Right lobe of liver (tissue), 6 donors: ENCODE results near the gene PTEN. TPM values are rescaled to one million over a fixed set of nuclear protein-coding genes. Genes with fewer than 3 reads are reported as not detected.

Experiments used
- ATAC-seq, 4 donors: fragments of 200-7000 bp; cut with Tn5 transposase; one replicate each; pipeline ENCODE4 v1.9.1; 2020; ENCODE audit warnings: mild to moderate bottlenecking in 4 of 4, moderate library complexity in 4 of 4
- DNase-seq, 3 donors: peaks; one replicate each; pipeline ENCODE4 v3.0.0-alpha.2; 2020
- H3K27ac ChIP-seq, 3 donors: fragments of 200-600 bp; one replicate each; pipeline ENCODE4 v1.8.0; 2022
- H3K27me3 ChIP-seq, 2 donors: fragments of 200-600 bp; one replicate each; pipeline ENCODE4 v1.8.0; 2022
- H3K36me3 ChIP-seq, 4 donors: fragments of 200-600 bp; sonication (generic) in 1 of 4; one replicate each; pipeline versions ENCODE4 v1.5.1 to v1.8.0; 2017 to 2022; ENCODE audit warnings: control low read depth in 1 of 4
- H3K4me1 ChIP-seq, 4 donors: fragments of 200-600 bp; sonication (generic) in 1 of 4; one replicate each; pipeline versions ENCODE4 v1.5.1 to v1.8.0; 2017 to 2022; ENCODE audit warnings: control low read depth in 1 of 4
- H3K4me3 ChIP-seq, 3 donors: fragments of 200-600 bp; one replicate each; pipeline ENCODE4 v1.8.0; 2022
- H3K9me3 ChIP-seq, 4 donors: fragments of 200-600 bp; sonication (generic) in 1 of 4; one replicate each; pipeline versions ENCODE4 v1.5.1 to v1.8.0; 2017 to 2022; ENCODE audit warnings: control low read depth in 1 of 4
- CTCF ChIP-seq, 4 donors: fragments of 200-600 bp in 3 of 4; fragments of 450-650 bp in 1 of 4; IDR thresholded peaks; one replicate each; pipeline versions ENCODE4 v1.5.1 to v1.8.0; 2016 to 2022; ENCODE audit warnings: antibody characterized with exemption in 4 of 4, mild to moderate bottlenecking in 2 of 4
- POLR2A ChIP-seq: fragments of 450-650 bp; IDR thresholded peaks from one replicate; pipeline ENCODE4 v1.6.1; 2017; ENCODE audit warnings: antibody characterized with exemption, mild to moderate bottlenecking
- whole genome bisulfite sequencing: methylation state at CpG from one replicate; pipeline ENCODE4 v1.1.6; 2018; ENCODE audit warnings: low coverage, low lambda C conversion rate; ENCODE audit not compliant: insufficient coverage; ENCODE audit errors: missing lambda C conversion rate; 5-methylcytosine and 5-hydroxymethylcytosine counted together
- intact Hi-C, 2 donors: fragments of 100-400 bp; cut with DNase I; formaldehyde crosslinking; loops; one replicate each; pipeline versions ENCODE4 v1.11.2 to v1.14.1; 2022
- long read RNA-seq: library from polyadenylated mRNA; unstranded; transcript quantifications from one replicate; pipeline ENCODE4 v2.0.0, GENCODE V29; 2019
- total RNA-seq, 6 experiments: library from RNA; depleted of rRNA in 2 of 6; stranded (reverse); fragments of >200 nt in 2 of 6; fragmentation: NEBNext Ultra II Directional in 3 of 6; extraction: Animal tissue kit (Norgen Biotek cat#: 25700) in 3 of 6; gene quantifications; one replicate each; pipeline versions ENCODE4 v1.1.0 to v1.2.4, GENCODE V29; 2016 to 2023
- donor health status: DM: no; HTN: yes; CAD: no.
- donor health status: DM: no; HTN: no; CAD: no.
- donor health status: DM: no; HTN: no; CAD: no.
- donor health status: DM: no; HTN: yes; CAD: no.
- donor health status: DM: no; HTN: yes; CAD: no.

The PTEN gene
- total RNA-seq = 10 to 100 TPM; 37.5 to 73.7 (median 50.4) TPM
- long read RNA-seq, partial matches to known transcripts = 0 of 11 reads
- long read RNA-seq, other reads (novel, unspliced or antisense) = 11 of 11 reads

- Histone ChIP-seq H3K27ac (peak within 1 kb of the TSS; percentile 93 to 98 (median 97)), H3K4me3 (peak within 1 kb of the TSS; percentile 69 to 86 (median 70)), H3K4me1 (peaks cover 0 to 11% (median 5%) of the 10 kb centered on the region in 4 donors), H3K36me3 (no peaks in the 10 kb centered on the region), H3K27me3 (no peaks in the 10 kb centered on the region), H3K9me3 (no peaks in the 10 kb centered on the region)
- intact Hi-C loops = loop anchor here in 1 of 2 donors (10.0 kb wide), 1 partner anchor 252 kb away; no protein-coding TSS in a partner anchor
- peak; percentile 91 to 93 (median 92) for DNase-seq
- 0% methylated on average over 7 of the region's 89 CpGs for WGBS
- peak; percentile 53 to 70 (median 64) for ATAC-seq
- TF ChIP-seq CTCF (IDR thresholded peaks at IDR 0.05) = no peak
- TF ChIP-seq POLR2A = peak; percentile 95
Observed at GRCh38 chr10:87863053-87863943, at the start of gene PTEN, which contains the start of gene KLLN. TSS of gene PTEN (plus strand) at chr10:87863625. CDS start at chr10:87864470, 845 bp downstream. TSS of gene KLLN (minus strand) at chr10:87863533. CDS start at chr10:87862487, 1,046 bp downstream.

- H3K36me3 ChIP-seq = peaks cover 0 to 4% (median 0%) of the 10 kb centered on the region in 4 donors
Observed at GRCh38 chr10:87816163-87816897, 47.1 kb upstream of the PTEN start.

GRCh38 chr10:87816898-87817608 lies 46.4 kb upstream of the PTEN start:
- H3K4me3 ChIP-seq = peak overlapping the region; percentile 62 to 78 (median 74)
- intact Hi-C loops = no loop called here
- DNase-seq (no peak), ATAC-seq (no peak)
- H3K27me3 ChIP-seq = no peaks in the 10 kb centered on the region
- peaks cover 0 to 4% (median 0%) of the 10 kb centered on the region in 4 donors for H3K36me3 ChIP-seq
- peak overlapping the region in 2 of 3 donors; percentile 68 to 74 for H3K27ac ChIP-seq
- no peak for TF ChIP-seq POLR2A
- no peaks in the 10 kb centered on the region for H3K4me1 ChIP-seq
- H3K9me3 ChIP-seq = no peaks in the 10 kb centered on the region
- WGBS = 19% methylated on average over 10 of the region's 10 CpGs

More at GRCh38 chr10:87816163-87816897, 47.1 kb upstream of the PTEN start:
- WGBS = 62% methylated on average over 9 of the region's 9 CpGs
- Histone ChIP-seq H3K27ac (no peak overlapping the region), H3K4me3 (peak overlapping the region in 2 of 3 donors; percentile 74 to 78), H3K27me3 (no peaks in the 10 kb centered on the region), H3K9me3 (no peaks in the 10 kb centered on the region), H3K4me1 (no peaks in the 10 kb centered on the region)
- TF ChIP-seq CTCF (IDR thresholded peaks at IDR 0.05) = peak in 1 of 4 donors; percentile 11
- TF ChIP-seq POLR2A = no peak
- ATAC-seq (no peak), DNase-seq (no peak)
- intact Hi-C loops = no loop called here

GRCh38 chr10:87817609-87818504 lies 45.6 kb upstream of the PTEN start, which contains the start of gene ATAD1:
TSS of gene ATAD1 (minus strand) at chr10:87818226. CDS start at chr10:87814599, 3,627 bp downstream.
- 0% methylated on average over 16 of the region's 60 CpGs for WGBS
- no peaks in the 10 kb centered on the region for H3K4me1 ChIP-seq
- peak; percentile 98 to 99 (median 98) for ATAC-seq
- H3K27me3 ChIP-seq = no peaks in the 10 kb centered on the region
- peak within 1 kb of the TSS; percentile 62 to 78 (median 74) for H3K4me3 ChIP-seq
- H3K9me3 ChIP-seq = no peaks in the 10 kb centered on the region
- H3K36me3 ChIP-seq = no peaks in the 10 kb centered on the region
- peak in 3 of 4 donors; percentile 23 to 30 (median 30) for TF ChIP-seq CTCF (IDR thresholded peaks at IDR 0.05)
- TF ChIP-seq POLR2A = peak; percentile 68
- peak; percentile 85 to 90 (median 88) for DNase-seq
- intact Hi-C loops = no loop called here
- peak within 1 kb of the TSS; percentile 68 to 79 (median 74) for H3K27ac ChIP-seq
